GM21526 (cell line): Measurements from ENCODE around the gene APOL5.
"Not testable (repeated sequence)": the region's sequence is repeated elsewhere in the genome, so short reads cannot be mapped to it uniquely, and the experiment has no call there.

Experiments used
- ATAC-seq: cut with Tn5 transposase; IDR thresholded peaks from one replicate; pipeline ENCODE4 v1.9.1; 2021; ENCODE audit warnings: moderate library complexity; ENCODE audit not compliant: unreplicated experiment, low FRiP score

The APOL5 gene

GRCh38 chr22:35708917-35709316, 8.8 kb upstream of the APOL5 start:
- no peak for ATAC-seq

- no peak for ATAC-seq
These were observed 6.3 kb upstream of the APOL5 start for GRCh38 chr22:35711336-35711735.

GRCh38 chr22:35712672-35713071, 5.0 kb upstream of the APOL5 start:
- ATAC-seq = no peak

- no peak for ATAC-seq
These were observed 1.7 kb downstream of the APOL5 start for GRCh38 chr22:35719212-35719875.

- ATAC-seq = no peak
These were observed 4.3 kb downstream of the APOL5 start for GRCh38 chr22:35721960-35722359.

GRCh38 chr22:35725521-35725920, 7.8 kb downstream of the APOL5 start:
- no peak for ATAC-seq

GRCh38 chr22:35726398-35726797, 8.7 kb downstream of the APOL5 start:
- no peak for ATAC-seq

GRCh38 chr22:35726933-35727332, 9.3 kb downstream of the APOL5 start:
- no peak for ATAC-seq

GRCh38 chr22:35727436-35727835, 9.8 kb downstream of the APOL5 start:
- no peak for ATAC-seq

GRCh38 chr22:35728639-35729308, 11.1 kb downstream of the APOL5 start:
- no peak for ATAC-seq

GRCh38 chr22:35729309-35729698, 11.6 kb downstream of the APOL5 start:
- no peak for ATAC-seq

GRCh38 chr22:35731321-35731720, 13.6 kb downstream of the APOL5 start:
- no peak for ATAC-seq

GRCh38 chr22:35732116-35732515, 14.4 kb downstream of the APOL5 start:
- ATAC-seq = no peak

- ATAC-seq = no peak
These were observed 15.4 kb downstream of the APOL5 start for GRCh38 chr22:35733036-35733435.

GRCh38 chr22:35733791-35734516, 16.3 kb downstream of the APOL5 start:
- ATAC-seq = no peak

- no peak for ATAC-seq
These were observed 16.8 kb downstream of the APOL5 start for GRCh38 chr22:35734517-35734827.

- no peak for ATAC-seq
These were observed 17.9 kb downstream of the APOL5 start for GRCh38 chr22:35735542-35735941.

GRCh38 chr22:35736166-35736565, 18.5 kb downstream of the APOL5 start:
- no peak for ATAC-seq

GRCh38 chr22:35736701-35737100, 19.0 kb downstream of the APOL5 start:
- no peak for ATAC-seq

GRCh38 chr22:35737886-35738285, 20.2 kb downstream of the APOL5 start:
- ATAC-seq = not testable (repeated sequence)

- no peak for ATAC-seq
These were observed 21.6 kb downstream of the APOL5 start for GRCh38 chr22:35739076-35739930.
